Rectal smooth muscle tissue (tissue), 1 donor: ENCODE measurements around the gene B9D1.

Experiments used
- H3K27ac ChIP-seq: one replicate; pipeline ENCODE4 v1.7.0; 2013; ENCODE audit warnings: low read depth, low read length, inconsistent platforms
- H3K27me3 ChIP-seq: one replicate; pipeline ENCODE4 v1.7.0; 2013; ENCODE audit warnings: low read length; ENCODE audit not compliant: control insufficient read depth, insufficient read depth
- H3K36me3 ChIP-seq: one replicate; pipeline ENCODE4 v1.7.0; 2013; ENCODE audit warnings: low read length; ENCODE audit not compliant: control insufficient read depth, insufficient read depth
- H3K4me1 ChIP-seq: one replicate; pipeline ENCODE4 v1.7.0; 2013; ENCODE audit warnings: low read length; ENCODE audit not compliant: control insufficient read depth, insufficient read depth
- H3K4me3 ChIP-seq: one replicate; pipeline ENCODE4 v1.7.0; 2013; ENCODE audit warnings: low read length
- H3K9ac ChIP-seq: one replicate; pipeline ENCODE4 v1.7.0; 2013; ENCODE audit warnings: low read length

Gene B9D1

GRCh38 chr17:19322861-19323260 lies 39.7 kb downstream of the B9D1 start:
- Histone ChIP-seq H3K4me3 (no peak overlapping the region), H3K9ac (no peak overlapping the region), H3K36me3 (no peaks in the 10 kb centered on the region), H3K27ac (no peak overlapping the region), H3K27me3 (no peaks in the 10 kb centered on the region), H3K4me1 (no peaks in the 10 kb centered on the region)

DNA sequence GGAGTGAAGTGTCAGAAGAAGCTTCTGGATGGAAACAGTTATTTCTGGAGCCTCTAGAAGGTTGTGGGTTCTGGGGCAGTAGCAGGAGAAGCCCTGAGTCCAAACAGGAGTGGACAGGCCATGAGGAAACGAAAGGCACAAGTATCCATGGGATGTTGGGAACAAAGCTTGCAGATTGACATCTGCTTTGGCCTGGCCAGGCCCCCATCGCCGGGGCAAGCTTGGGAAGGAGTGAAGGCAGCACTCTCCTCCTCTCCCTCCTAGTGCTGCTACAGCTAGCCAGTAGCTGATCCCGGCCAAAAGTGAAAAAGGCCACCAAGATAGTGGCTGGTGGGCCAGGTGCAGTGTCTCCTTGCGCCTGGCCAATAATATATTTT lies 40.4 kb downstream of the B9D1 start:
- Histone ChIP-seq H3K36me3 (no peaks in the 10 kb centered on the region), H3K4me1 (no peaks in the 10 kb centered on the region), H3K4me3 (no peak overlapping the region), H3K27me3 (no peaks in the 10 kb centered on the region), H3K27ac (no peak overlapping the region), H3K9ac (no peak overlapping the region)

- no peaks in the 10 kb centered on the region for H3K4me1 ChIP-seq
- H3K27me3 ChIP-seq: no peaks in the 10 kb centered on the region
- H3K36me3 ChIP-seq: no peaks in the 10 kb centered on the region
- H3K4me3 ChIP-seq: no peak overlapping the region
- H3K9ac ChIP-seq: no peak overlapping the region
- no peak overlapping the region for H3K27ac ChIP-seq
Measured at GRCh38 chr17:19321481-19322128, 40.9 kb downstream of the B9D1 start.

DNA sequence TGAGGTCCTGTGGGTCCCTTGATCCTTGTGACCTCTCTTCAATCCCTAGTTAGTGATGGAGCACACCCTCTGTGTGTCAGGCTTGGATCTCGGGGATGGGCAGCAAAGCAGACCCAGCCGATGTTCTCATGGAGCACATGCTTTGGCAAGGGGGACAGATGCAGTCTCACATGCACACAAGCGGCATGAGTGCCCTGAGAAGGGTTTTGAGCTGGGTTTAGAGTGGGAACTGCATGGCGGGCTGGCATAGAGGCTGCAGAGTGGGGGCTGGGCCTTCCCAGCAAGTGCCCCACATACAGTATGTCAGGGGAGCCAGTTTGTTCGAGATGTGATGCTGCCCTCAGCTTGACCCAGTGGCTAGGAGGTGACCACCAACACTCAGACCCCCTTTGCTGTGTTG lies 41.6 kb downstream of the B9D1 start:
- no peak overlapping the region for H3K4me3 ChIP-seq
- no peak overlapping the region for H3K9ac ChIP-seq
- no peaks in the 10 kb centered on the region for H3K36me3 ChIP-seq
- H3K27ac ChIP-seq: no peak overlapping the region
- H3K27me3 ChIP-seq: no peaks in the 10 kb centered on the region
- no peaks in the 10 kb centered on the region for H3K4me1 ChIP-seq

DNA sequence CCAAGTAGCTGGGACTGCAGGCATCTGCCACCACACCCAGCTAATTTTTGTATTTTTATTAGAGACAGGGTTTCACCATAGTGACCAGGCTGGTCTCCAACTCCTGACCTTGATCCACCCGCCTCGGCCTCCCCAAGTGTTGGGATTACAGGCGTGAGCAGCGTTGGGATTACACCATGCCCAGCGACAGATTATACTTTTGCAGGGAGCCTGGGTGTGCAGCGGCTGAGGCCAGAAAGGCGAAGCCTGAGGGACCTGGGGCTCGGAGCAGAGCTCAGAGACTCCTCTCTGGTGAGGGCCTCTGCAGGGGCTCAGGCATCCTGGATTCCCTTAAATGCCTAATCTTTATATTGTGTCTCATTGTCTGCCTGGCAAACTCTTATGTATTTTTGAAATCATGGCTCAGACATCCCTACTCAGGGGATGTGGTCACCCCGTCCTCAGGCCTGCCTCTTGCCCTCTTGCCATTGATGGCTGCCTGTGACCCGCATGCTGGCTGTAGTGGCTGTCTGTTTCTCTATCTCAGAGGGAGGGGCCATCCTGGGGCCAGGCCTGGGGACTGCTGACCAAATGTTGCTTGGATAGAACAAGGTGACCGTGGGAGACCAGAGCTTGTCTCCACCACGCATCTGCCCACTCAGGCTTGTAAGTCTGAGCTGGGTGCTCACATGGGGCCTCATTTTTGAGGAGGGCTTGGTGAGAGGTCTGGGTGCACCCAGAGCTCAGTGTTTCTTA lies 42.6 kb downstream of the B9D1 start:
- H3K36me3 ChIP-seq: no peaks in the 10 kb centered on the region
- H3K27ac ChIP-seq: no peak overlapping the region
- no peaks in the 10 kb centered on the region for H3K4me1 ChIP-seq
- H3K27me3 ChIP-seq: no peaks in the 10 kb centered on the region
- H3K9ac ChIP-seq: no peak overlapping the region
- H3K4me3 ChIP-seq: no peak overlapping the region

- Histone ChIP-seq H3K9ac (no peak overlapping the region), H3K4me3 (no peak overlapping the region), H3K4me1 (no peaks in the 10 kb centered on the region), H3K27ac (no peak overlapping the region), H3K27me3 (no peaks in the 10 kb centered on the region), H3K36me3 (peaks cover 3% of the 10 kb centered on the region)
Measured at GRCh38 chr17:19318611-19319010, 43.9 kb downstream of the B9D1 start.

DNA sequence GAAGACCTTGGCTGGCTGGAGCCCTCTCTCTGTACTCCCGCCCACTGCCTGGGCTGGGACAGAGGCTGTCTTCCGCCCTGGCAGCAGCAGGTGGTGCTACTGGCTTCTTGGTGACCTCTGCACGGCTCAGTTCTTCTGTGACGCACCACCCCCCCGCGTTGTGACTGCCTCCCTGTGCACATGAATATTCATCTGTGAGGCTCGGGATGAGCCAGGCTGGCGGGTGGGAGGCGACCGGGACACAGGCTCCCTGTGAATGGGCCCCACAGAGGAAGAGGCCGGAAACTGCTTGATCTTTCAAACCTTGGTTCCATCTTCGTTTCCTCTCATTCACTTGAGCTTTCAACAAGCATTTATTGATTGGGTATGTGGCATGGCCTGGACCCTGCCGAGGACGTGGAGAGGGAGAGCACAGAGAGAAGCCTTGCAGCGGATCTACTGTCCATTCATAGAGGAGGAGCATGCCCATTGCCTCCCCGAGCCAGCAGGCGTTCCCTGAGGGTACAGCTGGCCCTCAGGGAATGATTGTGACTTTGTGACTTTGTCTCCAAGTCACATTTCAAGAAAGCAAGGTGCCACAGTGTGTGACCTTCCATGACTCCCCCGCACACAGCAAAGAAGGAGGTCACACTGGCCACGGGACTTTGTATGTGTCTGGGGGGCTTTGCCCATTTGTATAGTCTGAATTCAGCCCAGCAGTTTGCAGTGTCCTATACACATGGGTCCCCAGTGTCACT lies 45.0 kb downstream of the B9D1 start:
- Histone ChIP-seq H3K4me1 (no peaks in the 10 kb centered on the region), H3K27ac (peak overlapping the region; percentile 33), H3K9ac (peak overlapping the region; percentile 10), H3K36me3 (peaks cover 10% of the 10 kb centered on the region), H3K27me3 (no peaks in the 10 kb centered on the region), H3K4me3 (no peak overlapping the region)

DNA sequence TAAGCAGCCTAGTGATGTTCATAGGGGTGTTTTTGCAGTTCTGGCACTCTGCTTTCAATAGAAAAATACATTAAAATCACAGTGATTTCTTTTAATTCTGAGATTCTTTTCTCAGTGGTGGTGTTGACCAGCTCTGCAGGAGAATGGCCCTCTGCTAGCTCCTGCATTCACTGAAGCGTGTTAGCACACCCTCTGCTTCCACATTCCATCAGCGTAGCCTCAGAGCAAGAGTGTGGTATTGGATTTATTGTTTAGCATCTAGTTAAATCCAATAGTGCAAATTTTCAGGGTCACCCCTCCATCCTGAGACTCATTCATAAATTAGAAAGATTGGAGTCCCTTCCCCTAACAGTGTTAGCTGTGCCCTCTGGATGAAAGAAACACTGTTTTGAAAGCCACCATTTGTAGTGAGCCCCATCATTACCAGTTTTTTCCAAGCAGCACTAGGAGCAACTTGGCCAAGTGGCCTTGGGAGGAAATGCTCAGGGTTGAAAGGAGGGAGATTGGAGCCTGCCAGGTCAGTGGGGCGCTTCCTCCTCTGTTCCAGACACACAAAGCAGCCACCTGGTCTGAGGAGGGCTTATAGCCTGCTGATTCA lies 45.7 kb downstream of the B9D1 start:
- H3K27me3 ChIP-seq: no peaks in the 10 kb centered on the region
- no peaks in the 10 kb centered on the region for H3K4me1 ChIP-seq
- peak overlapping the region; percentile 33 for H3K27ac ChIP-seq
- H3K36me3 ChIP-seq: peaks cover 16% of the 10 kb centered on the region
- no peak overlapping the region for H3K9ac ChIP-seq
- no peak overlapping the region for H3K4me3 ChIP-seq

DNA sequence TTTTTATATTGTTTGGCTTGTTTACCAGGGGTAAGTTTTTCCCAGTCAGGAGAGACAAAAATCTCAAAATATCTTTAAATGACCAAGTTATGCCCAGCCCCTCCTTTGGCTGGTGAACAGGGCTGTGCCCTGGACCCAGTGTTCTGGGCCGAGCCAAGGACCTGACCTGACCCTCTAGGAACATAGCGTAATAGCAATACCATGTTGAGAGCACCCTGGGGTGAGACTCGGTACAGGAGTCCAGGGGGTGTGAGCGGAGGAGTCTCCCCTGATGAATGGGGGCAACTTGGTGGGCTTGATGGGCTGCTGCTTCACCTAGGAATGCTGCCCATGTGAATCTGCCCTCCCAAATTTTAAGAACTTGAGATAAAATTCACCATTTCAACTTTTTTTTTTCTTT lies 47.4 kb downstream of the B9D1 start:
- Histone ChIP-seq H3K27me3 (no peaks in the 10 kb centered on the region), H3K27ac (no peak overlapping the region), H3K4me1 (no peaks in the 10 kb centered on the region), H3K36me3 (peaks cover 17% of the 10 kb centered on the region), H3K4me3 (no peak overlapping the region), H3K9ac (no peak overlapping the region)

DNA sequence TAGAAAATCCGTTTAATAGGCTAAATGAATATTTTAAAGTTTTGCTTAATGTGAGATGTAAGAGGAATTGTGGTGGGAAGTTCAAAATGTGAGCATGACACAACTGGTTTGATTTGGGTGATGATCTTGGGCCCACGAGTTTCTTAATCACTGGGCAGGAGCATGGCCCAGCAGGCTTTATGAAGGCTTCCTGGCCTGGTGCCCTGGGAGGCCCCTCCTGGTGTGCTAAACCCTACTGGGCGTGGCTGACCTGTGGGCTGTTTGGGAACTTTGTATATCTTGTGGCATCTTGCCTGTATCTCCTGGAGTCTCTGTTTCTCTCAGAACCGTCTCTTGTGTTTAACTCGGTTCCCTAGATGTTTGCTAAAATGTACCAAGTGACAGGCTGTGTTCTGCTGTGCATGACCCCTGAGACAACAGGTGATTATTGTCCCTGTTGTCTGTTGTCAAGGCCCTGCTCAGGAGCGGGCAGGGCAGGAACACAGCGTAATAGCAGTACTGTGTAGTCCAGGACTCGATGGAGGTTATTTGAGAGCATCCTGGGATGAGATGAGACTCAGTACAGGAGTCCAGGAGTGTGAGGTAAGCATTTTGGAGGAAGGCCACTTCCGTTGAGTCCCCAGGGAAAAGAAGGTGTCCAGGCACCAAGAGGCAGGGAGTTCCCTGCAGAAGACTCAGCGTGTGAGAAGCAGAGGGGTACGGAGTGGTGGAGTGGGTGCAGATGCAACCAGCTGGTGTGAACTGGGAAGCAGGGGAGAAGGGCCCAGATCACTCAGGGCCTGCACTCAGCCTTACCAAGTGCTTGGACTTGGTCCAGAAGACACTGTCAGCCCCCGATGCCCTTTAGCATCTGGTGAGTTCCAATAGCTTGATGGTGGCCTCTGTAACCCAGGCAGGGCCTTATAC lies 48.5 kb downstream of the B9D1 start:
- H3K9ac ChIP-seq: no peak overlapping the region
- H3K4me3 ChIP-seq: no peak overlapping the region
- no peaks in the 10 kb centered on the region for H3K27me3 ChIP-seq
- peaks cover 17% of the 10 kb centered on the region for H3K36me3 ChIP-seq
- H3K4me1 ChIP-seq: no peaks in the 10 kb centered on the region
- no peak overlapping the region for H3K27ac ChIP-seq

GRCh38 chr17:19313066-19313745 lies 49.3 kb downstream of the B9D1 start:
- no peak overlapping the region for H3K4me3 ChIP-seq
- no peaks in the 10 kb centered on the region for H3K4me1 ChIP-seq
- no peaks in the 10 kb centered on the region for H3K27me3 ChIP-seq
- H3K27ac ChIP-seq: no peak overlapping the region
- peaks cover 17% of the 10 kb centered on the region for H3K36me3 ChIP-seq
- no peak overlapping the region for H3K9ac ChIP-seq
